NOMO-1 treated with dmso at 0.1 percent for 144 hours (cell line): ENCODE measurements around the gene CTDSPL.

Source experiments
- DNase-seq: peaks from one replicate; lab custom pipeline; 2025; ENCODE audit not compliant: unreplicated experiment; lab: John Stamatoyannopoulos, UW

CTDSPL gene

DNA sequence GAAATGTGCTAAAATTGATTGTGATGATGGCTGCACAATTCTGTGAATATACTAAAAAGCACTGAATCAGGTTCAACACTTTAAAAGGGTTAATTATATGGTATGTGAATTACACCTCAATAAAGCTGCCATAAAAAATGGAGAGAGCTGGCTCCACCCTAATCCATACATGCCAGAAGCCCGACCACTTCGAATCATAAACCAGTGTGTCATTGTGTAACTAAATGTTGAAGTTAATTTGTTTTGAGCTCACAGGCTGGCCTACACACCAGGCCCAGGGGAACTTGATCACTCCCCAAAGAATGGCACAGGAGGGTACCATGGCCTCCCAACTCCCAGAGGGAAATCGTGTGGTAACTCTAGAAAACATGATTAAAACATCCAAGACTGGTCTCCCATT lies 153.8 kb downstream of the CTDSPL start:
- no peak for DNase-seq

DNA sequence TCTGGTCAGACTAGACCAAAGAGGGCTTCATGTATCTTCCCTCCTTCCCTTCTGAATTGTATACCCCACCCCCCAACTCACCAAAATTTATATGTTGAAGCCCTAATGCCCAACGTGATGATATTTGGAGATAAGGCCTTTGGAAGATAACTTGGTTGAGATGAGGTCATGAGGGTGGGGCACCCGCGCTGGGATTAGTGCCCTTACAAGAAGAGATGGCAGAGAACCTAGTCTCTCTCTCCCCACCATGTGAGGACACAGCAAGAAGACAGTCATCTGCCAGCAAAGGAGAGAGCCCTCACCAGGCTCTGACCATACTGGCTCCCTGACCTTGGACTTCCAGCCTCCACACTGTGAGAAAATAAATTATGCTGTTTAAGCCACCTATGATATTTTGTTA lies 154.3 kb downstream of the CTDSPL start:
- no peak for DNase-seq

DNA sequence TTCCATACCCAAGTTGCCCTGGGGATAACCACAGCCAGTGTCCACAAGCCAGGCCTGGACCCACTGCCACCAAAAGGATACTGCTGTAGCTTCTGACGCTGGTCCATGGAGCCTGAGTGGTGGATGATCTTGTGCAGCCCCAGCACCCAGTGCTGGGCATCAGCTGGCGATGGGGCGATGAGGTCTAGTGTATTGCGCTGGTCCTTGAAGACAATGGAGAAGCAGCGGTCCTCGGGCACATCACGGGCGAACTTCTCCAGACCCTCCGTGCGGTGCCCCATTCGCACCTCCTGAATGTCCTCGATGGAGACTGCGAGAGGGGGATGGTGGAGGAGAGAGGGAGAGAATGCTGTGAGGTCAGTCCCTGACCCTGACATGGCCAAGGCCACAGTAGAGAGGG lies 154.7 kb downstream of the CTDSPL start:
- DNase-seq = no peak

DNA sequence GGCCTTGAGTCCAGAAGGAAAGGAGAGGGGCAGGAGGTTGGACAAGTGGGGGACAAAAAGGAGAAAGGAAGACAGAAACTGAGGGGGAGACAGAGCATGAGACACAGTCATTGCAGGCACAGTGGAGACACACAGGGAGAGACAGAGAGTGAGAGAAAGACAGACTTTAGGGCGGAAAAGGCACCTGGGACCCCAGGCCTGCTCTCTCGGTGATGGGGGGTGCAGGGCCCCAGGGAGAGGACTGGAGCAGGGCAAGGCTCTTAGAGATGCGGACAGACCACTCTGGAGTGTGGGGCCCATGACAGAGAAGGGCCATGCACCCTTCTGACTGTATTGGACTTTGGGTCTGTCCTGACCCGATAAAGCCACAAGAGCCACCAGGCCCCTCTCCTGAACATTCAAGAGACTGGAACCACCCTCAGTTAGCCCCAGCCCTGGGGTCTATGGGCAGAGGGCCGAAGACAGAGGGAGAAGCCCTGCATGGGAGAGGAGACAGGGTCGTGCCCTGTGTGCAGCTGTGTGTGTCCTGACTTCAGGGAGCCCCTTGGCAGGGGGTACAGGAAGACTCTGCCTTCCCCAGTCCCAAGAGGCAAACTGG lies 155.3 kb downstream of the CTDSPL start:
- DNase-seq = no peak

DNA sequence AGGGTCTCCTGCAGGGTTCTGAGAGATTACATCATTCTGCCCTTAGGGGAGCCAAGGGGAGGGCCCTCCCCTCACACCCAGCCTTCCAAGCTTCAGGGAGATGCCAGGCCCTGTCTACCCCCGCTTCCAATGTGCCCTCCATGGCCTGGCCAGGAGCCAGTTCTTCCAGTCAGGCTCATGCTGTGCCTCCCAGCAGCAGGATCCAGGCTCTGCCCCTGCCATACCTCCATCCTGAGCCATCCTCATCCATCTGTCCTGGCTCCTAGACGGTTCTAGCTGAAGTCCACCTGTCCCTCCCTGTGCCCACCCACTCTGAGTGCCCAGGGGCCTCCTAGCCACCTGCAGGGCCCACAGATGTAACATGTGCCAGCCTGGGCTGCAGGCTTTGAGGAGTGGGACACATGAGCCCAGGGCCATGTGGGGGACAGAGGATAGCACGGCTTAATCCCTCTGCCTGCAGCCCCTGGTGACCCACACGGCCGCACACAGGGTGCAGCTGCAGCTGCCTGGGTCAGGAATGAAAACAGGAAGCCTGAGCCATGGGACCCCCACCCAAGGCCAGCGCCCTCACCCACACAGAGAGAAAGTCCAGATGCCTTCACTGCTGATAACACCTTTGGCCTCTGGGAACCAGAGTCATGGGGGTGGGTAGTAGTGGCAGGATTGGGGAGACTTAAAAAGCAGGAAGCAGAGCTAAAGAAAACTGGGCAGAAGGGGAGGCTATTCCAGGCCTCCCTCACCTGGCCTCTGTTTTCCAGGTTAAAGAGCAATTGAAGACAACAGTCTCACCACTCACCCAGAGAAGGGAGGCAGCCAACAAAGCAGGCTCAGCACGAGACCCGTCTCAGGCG lies 156.0 kb downstream of the CTDSPL start:
- no peak for DNase-seq

DNA sequence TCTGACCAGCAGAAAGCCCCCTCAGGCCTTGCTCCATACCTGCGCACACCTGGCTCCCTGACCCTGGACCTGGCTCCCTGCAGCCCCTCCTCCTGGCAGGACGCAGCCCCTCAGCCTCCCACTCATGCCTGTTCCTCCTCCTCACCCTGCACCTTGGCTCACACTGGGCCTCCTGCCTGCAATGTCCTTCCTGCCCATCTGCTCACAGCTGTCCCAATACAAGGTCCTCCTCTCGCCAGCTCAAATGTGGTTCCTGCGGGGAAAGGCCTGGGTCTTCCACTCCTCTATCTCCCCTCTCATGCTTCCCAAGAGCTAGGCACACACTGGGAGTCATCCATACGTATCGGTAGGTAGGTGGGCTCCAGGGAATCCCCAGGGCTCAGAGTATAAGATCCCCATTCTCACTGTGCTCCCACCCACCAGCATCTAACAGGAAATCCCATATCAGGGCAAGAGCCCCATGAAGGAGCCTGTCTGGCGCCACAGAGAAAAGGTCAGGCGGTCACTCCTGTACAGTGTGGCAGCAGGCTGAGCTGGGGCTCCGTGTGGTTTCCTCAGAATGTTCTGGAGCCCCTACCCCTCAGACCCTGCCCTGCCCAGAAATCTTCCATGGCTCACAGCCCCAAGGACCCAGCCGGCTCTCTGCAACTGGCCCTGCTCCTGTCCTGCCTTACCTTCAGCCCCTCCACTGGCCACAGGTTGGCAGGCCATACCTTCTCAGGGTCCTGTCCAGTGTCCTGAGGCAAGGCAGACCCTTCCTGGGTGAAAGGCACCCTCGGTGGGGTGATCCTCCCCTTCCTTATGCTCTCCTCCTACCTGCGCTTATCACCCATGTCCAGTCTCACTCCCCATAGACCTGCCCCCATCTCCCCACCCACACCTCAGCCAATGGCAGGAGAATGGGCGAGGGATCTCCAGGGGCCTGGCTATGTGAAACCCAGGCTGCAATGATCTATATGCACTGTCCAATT lies 156.9 kb downstream of the CTDSPL start:
- DNase-seq = no peak

DNA sequence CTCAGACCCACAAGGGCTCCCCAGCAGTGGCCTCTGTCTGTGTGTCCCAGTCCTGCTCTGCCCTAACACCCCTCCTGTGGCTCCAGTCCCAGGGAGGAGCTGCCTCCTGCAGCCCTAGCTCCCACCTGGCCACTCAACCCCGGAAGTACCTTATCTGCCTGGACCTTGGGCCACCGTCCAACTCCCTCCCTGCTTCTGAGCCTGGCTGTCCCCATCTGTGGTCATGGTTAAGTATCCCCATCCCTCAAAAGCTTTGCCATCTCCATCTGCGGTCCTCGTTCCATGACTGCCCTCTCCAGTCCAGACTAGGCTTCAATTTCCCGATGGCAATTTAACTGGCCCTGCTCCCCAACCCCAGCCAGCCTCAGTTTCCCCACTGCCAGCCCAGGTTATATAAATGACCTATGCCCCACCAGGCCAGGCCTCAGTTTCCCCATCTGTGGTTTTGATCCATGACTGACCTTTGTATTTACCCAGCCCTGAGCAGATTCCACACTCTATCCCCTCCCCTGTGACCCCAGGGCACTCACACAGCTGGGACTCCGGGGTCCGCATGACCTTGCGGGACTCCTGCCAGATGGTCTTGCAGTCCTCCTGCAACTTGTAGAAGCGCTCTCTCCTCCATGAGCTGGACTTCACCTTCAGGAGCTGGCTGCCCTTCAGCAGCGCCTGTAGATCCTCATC lies 158.1 kb downstream of the CTDSPL start:
- DNase-seq = no peak

DNA sequence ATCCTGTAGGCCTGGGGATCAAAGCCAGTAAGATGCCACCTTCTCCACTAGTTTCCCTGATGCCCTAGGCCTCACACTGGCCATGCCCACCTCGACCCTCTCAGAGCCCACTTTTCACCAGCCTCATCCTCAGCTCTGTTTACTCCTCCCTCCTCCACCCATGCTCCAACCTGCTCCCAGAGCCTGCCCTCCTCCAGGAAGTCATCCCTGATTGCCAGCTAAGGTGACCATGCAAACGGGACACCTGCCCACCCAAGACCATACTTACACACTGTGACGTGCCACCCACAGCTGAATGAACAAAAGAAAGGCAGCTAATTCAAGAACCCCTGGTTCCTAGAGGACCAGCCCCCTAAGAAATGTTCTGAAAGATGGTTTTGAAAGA lies 158.7 kb downstream of the CTDSPL start:
- no peak for DNase-seq

DNA sequence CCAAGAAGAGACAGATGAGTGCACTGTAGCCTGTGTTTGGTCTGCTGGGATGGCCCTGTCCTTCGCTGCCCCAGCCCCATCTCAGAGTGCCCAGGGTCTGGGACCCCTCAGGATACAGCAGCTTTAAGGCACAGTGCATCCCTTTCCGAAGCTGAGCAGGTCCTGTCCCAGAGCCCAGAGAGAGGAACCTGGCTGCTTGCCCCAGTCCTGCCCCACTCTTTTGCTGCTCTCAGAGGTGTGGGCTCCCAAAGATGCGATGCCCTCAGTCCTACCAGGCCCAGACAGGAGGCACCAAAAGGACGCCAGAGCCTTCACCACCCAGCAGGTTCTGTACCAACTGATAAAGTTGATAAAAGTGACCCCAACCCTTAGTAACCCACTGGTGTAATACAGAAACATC lies 159.5 kb downstream of the CTDSPL start:
- DNase-seq = no peak

DNA sequence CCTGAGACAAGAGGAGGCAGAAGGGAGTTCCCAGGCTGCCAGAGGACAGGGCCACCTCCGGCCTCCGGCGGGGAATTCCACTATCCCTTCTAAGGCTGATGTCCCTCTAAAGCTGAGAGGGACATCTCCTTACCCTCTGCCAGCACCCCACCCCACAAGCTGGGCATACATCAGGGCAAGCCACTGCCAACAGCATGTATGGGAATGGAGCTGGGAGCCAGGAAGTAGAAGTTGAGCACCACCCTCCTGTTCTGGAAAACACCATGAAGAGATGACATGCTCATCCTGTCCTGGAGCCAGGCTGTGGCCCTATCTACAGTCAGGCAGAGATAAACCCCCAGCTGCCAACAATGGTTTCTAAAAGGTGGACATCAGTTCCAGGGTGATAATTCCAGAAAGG lies 160.6 kb downstream of the CTDSPL start:
- no peak for DNase-seq

DNA sequence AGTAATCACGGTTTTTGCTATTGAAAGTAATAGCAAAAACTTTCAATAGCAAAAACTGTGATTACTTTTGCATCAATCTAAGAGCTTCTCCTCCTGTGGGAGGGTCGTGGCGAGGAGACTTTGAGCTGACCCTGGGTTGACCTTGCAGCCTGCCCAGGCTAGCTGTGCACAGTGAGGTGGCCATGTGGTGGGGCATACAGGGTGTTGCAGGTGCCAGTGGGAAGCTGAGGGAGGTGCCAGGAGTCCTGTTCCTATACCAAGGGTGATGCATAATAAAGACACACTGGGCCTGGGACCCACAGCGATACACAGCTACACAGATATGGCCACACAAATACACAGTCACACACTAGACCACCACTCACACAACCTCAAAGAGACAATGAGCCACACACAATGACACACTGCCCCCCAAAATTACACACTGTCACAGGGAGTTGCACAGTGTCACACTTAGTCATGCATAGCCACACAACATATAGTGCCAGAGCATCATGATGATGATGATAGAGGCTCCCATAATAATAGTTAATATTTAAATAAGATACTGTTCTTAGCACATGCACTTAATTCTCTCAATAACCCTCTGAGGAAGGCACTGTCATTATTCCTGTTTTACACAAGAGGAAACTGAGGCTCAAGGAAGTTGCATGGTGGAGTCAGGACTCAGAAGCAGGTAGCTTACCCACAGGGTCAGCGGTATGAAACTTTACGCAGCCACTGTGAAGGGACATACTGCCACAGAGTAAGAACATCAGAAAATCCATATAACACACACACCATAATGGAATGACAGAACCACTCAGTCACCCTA lies 161.4 kb downstream of the CTDSPL start:
- DNase-seq = no peak

DNA sequence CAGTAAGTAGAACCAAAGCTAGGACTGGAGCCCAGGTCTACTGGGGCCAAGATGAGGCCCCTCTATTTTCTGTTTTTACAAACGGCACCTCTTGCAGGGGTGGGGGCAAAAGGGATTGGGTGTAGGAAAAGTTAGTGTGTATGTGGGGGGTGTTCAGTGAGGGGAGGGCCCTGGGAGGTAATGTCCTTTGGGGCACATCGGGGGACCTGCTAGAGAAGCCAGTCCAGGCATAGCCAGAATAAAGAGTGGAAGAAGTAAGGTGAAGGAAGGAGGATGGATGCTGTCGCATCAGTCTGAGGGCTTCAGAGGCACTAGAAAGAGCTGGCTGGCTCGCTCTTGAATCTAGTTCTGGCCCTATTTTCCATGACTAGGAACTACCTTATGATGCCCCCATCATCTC lies 165.2 kb downstream of the CTDSPL start:
- DNase-seq = no peak

DNA sequence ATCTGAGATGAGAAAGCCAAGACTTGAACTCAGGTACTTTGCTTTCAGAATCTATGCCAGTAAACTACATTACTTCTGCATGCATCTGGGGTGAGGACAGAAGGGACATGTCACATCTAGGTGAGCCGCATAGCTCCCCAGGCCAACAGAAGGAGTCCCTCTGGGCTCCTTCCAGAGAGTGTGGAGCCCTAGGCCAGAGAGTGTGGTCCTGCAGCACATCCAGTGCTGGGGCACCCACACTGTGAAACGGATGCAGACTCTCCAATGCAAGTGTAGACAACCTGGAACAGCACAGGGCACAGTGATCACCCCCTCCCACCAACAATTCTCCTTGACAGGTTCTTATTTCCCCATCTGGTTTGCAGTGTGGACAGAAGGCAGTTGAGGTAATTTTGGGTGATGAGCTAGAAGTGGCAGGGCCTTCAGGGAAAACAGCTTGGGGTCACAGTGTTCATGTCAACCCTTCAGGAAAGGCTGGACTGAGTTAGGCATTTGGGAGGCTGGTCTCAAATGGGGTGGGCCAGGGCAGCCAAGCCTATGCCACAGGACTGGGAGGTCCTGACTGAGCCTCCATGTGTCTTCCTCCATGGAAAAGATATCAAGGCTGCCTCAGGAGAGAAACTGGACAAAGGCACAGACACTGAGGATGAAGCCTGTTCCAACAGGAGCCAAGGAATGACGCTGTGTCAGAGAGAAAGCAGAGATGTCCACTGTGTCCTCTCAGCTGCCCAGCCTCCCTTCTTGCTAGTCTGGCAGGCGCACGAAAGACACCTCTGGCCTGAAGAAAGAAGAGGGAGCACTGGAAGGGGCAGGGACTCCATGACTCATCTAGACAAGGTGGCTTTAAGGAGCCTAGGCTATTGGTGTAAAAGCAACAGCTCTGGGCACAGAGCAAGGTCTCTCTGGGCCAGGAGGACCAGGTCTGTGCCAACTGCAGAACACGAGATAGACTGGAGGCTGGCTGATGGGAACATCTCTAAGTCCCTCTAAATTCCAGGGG lies 166.1 kb downstream of the CTDSPL start:
- DNase-seq = no peak

DNA sequence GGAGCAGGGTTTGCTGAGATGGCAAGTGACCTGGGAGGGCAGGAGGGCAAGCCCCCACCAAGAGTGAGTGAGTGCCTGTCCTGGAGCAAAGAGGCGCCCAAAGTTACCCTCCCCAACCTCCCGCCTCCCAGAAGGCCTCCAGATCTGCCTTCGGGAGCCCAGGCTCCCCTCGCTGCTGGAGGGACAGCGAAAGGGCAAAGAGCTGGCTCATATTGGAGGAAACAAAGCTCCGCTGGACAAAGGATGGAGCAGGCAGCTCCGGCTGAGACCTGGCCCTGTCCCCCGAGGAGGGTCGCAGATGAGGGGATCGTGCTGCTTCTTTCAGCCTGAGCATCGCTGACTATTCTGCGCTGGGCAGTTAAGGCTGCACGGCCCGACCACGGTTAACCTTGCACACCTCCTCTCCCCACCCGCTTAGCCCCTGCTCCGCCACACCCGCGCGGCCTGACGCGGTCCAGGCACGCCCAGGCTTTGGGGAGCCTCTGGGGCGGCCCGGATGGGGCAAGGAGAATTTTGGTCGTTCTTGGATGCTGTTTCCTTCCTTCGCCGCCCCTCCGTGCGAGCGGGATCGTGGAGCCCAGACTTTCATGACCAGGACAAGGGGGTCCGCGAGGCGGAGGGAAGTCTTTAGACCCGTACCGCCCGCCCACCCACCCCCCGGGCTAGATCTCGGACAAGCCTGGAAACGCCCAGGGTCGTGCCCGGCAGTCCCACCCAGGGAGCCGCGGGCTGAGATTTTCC lies 167.1 kb downstream of the CTDSPL start:
- no peak for DNase-seq

DNA sequence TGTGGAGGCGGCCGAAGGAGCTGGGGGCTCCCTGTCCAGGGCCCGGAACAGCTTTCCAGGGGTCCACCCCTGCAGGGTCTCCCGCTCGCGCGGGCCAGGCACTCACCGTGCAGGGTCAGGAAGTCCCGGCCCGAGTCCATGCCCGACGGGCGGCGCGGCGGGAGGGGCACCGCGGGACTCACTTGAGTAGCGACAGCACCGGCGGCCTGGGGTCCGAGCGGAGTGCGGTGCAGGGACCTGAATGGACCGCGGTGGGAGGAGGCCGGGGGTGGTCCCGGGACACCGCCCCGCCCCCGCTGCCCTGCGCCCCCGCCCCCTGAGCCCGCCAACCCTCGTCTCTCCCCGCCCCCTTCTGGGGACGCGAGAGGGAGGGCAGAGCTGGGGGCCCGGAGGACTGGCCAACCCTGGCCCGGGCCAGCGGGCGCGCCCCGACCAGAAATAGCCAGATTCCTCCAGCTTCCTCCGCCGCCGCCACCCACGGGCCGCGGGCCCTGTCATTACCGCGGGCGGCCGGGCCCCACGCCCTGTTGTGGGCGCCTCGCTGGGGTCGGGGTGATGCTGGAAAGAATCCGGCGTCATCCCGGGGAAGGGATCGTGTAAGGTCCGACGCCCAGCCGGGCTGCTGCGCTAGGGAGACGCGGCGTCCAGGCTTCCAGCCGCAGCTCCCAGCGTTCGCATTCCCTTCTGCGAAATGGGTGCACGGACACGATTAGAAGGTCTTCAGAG lies 167.9 kb downstream of the CTDSPL start, which contains the start of gene PLCD1:
TSS of gene PLCD1 (minus strand) at position 243 of the 726 bp plus-strand sequence. CDS start at position 140, 103 bp downstream.
- no peak for DNase-seq

DNA sequence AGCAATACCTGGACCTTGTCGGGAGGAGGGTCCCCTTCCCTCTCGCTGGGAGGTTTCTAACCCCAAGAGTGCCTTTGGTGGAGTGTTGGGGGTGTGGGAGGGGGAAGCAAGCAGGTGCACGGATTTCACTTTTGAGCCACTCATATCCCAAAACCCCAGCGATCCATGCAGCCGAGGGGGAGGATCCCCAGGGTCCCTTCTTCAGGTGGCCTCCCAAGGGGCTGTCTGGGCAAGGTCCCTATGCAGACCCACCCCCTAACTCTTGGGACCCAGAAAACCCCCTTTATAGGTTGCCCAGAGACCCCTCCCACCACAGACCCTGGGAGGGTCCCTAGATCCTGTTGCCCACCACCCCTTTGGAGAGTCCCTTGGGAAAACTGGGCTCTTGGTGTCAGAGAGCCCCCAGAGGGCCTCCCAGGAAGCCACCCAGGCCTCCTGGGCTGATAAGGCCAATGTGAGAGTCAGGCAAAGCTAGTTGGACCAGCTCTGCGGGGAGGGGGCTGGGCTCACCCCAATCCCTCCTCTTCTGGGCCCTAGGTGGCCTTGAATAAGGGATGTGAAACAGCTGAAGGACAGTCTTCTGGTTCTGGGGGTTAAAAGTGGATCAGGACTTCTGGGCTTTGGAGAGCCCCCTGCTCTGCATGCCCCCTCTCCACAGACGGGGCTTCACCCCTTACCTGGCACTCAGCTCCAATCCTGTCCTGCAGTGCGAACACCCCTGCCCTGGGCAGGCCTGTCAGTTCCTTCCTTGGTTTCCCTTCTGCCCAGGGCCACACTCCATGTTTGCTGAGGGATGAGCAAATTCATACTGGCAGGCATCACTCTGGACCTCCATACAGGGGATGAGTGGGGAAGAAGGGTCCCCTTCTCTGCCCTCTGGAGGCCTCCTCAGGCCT lies 168.7 kb downstream of the CTDSPL start:
- DNase-seq = no peak
